Inferior parietal cortex (tissue), 1 donor: Measurements from ENCODE around the gene NUDT14.

Experiments used
- DNase-seq: peaks from one replicate; pipeline ENCODE4 v3.0.0-alpha.2; 2016; ENCODE audit errors: extremely low spot score

The NUDT14 gene

GRCh38 chr14:105135700-105136395 is 45.3 kb downstream of the NUDT14 start:
- no peak for DNase-seq

- no peak for DNase-seq
These were observed 48.0 kb downstream of the NUDT14 start for GRCh38 chr14:105132921-105133654.

GRCh38 chr14:105131241-105131640 is 49.9 kb downstream of the NUDT14 start:
- no peak for DNase-seq

GRCh38 chr14:105128059-105128458 is 53.1 kb downstream of the NUDT14 start:
- no peak for DNase-seq

GRCh38 chr14:105126981-105127329 is 54.2 kb downstream of the NUDT14 start:
- no peak for DNase-seq

GRCh38 chr14:105126126-105126980 is 54.8 kb downstream of the NUDT14 start:
- no peak for DNase-seq

GRCh38 chr14:105124823-105125222 is 56.3 kb downstream of the NUDT14 start:
- no peak for DNase-seq

- no peak for DNase-seq
These were observed 56.9 kb downstream of the NUDT14 start for GRCh38 chr14:105123981-105124765.

- DNase-seq: peak; percentile 31
These were observed 57.9 kb downstream of the NUDT14 start for GRCh38 chr14:105123064-105123665.
